ENCODE results near the gene SMIM35.

DNA sequence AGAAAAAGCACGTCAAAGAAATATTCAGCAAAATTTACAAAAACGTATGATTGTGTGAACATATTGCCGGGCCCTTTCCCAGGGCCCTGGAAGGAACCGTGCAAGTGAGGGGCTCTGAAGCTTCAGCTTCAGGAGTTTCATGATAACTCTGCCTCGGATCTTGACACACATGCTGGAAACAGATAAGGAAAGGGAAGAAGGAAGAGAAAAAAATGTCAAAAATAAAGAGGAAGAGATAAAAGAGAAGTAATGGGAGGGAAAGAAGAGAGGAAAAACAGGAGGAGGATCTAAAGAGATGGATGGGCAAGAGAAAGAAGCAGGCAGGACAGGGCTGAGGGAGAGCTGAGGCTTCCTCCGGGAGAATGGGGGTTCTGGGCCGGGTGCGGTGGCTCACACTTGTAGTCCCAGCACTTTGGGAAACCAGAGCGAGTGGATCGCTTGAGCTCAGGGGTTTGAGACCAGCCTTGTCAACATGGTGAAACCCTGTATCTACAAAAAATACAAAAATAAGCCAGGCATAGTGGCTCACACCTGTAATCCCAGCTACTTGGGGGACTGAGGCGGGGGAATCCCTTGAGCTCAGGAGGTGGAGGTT lies 12.6 kb downstream of the SMIM35 start:
- TF ChIP-seq, protein P1, sequence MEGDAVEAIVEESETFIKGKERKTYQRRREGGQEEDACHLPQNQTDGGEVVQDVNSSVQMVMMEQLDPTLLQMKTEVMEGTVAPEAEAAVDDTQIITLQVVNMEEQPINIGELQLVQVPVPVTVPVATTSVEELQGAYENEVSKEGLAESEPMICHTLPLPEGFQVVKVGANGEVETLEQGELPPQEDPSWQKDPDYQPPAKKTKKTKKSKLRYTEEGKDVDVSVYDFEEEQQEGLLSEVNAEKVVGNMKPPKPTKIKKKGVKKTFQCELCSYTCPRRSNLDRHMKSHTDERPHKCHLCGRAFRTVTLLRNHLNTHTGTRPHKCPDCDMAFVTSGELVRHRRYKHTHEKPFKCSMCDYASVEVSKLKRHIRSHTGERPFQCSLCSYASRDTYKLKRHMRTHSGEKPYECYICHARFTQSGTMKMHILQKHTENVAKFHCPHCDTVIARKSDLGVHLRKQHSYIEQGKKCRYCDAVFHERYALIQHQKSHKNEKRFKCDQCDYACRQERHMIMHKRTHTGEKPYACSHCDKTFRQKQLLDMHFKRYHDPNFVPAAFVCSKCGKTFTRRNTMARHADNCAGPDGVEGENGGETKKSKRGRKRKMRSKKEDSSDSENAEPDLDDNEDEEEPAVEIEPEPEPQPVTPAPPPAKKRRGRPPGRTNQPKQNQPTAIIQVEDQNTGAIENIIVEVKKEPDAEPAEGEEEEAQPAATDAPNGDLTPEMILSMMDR (IDR thresholded peaks at IDR 0.05) = no peak
- no peak for TF ChIP-seq POLR2AphosphoS5 (IDR thresholded peaks at IDR 0.05)
- TF ChIP-seq EP300 (IDR thresholded peaks at IDR 0.05; ENCODE audit: low read depth) = no peak

Data from transverse colon (tissue), 4 donors.